ENCODE data around the gene CEP85.

- no peak for TF ChIP-seq POLR2A (IDR thresholded peaks at IDR 0.05)
- no peak for TF ChIP-seq POLR2AphosphoS5 (IDR thresholded peaks at IDR 0.05)
Measured at GRCh38 chr1:26224606-26225005, 9.4 kb upstream of the CEP85 start.
